Neural crest cell (in vitro differentiated cells): Measurements from ENCODE around the gene EZR. TPM values are rescaled to one million over a fixed set of nuclear protein-coding genes. Genes with fewer than 3 reads are reported as not detected.
A peak's percentile ranks its signal among the peaks of the same experiment; 100 is the strongest.
"Not testable (repeated sequence)": the region's sequence is repeated elsewhere in the genome, so short reads cannot be mapped to it uniquely, and the experiment has no call there.

Source experiments
- DNase-seq: peaks from one replicate; pipeline ENCODE4 v3.0.0; 2021; ENCODE audit warnings: low read depth, mixed read lengths, low spot score
- H3K27ac Mint-ChIP-seq: one replicate; pipeline ENCODE4 v1.8.0; 2021; ENCODE audit warnings: mild to moderate bottlenecking, mixed read lengths; ENCODE audit not compliant: unreplicated experiment
- H3K27me3 Mint-ChIP-seq: 2 replicates; pipeline ENCODE4 v1.8.0; 2021; ENCODE audit warnings: low read depth, mild to moderate bottlenecking, mixed read lengths
- H3K36me3 Mint-ChIP-seq: 2 replicates; pipeline ENCODE4 v1.8.0; 2021; ENCODE audit warnings: low read depth, mild to moderate bottlenecking, mixed read lengths
- H3K4me1 Mint-ChIP-seq: 2 replicates; pipeline ENCODE4 v1.8.0; 2021; ENCODE audit warnings: mixed read lengths
- H3K4me3 Mint-ChIP-seq: one replicate; pipeline ENCODE4 v1.8.0; 2021; ENCODE audit warnings: mild to moderate bottlenecking, mixed read lengths
- H3K9me3 Mint-ChIP-seq: 2 replicates; pipeline ENCODE4 v1.8.0; 2021; ENCODE audit warnings: mixed read lengths
- total RNA-seq: library from RNA; stranded (reverse); gene quantifications from 2 replicates; pipeline ENCODE4 v1.2.1, GENCODE V29; 2021
- TF ChIP-seq, protein P1 (sequence below): fragments of 200-600 bp; sonication (generic); conservative IDR thresholded peaks from 2 replicates; pipeline ENCODE4 v1.5.0; 2021; ENCODE audit warnings: antibody characterized with exemption, mild to moderate bottlenecking

The EZR gene
- total RNA-seq, 1 donor from 2014 or later = 88.2 TPM

DNA sequence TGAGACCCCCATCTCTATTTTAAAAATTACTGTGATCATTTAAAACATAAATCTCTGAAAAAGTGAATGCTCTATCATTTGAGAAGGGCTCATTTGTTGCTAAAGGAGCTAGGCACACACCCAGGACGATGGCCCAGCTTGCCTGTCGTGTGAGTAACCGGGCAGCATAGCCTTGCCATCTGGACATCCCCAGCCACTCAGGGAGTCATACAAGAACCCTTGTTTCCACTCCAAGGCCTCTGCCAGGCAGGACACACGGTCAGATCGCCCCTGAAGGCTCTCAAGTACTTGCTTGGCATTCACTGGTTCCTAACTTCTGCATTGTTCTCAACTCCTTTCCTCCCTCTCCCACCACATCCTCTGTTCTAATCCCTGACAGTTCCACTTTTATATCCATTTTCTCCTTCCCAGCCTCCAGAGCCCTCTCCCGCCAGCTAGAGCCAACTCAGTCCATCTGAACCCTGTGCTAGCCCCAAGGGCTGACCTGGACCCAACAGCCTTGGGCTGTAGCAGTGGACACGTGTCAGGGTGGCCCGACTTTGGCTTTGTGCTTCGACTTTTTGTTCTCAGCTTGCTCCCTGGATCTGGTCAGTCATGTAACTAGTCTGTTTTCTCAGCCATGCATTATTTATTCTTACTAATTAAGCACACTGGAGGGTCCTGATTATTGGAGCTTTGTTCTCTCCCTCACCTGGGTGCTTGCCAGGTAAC, 15.7 kb upstream of the EZR start:
- H3K27ac Mint-ChIP-seq = peak overlapping the region; percentile 32
- no peak for DNase-seq
- peaks cover 13% of the 10 kb centered on the region for H3K4me1 Mint-ChIP-seq
- H3K4me3 Mint-ChIP-seq = no peak overlapping the region
- TF ChIP-seq, protein P1, sequence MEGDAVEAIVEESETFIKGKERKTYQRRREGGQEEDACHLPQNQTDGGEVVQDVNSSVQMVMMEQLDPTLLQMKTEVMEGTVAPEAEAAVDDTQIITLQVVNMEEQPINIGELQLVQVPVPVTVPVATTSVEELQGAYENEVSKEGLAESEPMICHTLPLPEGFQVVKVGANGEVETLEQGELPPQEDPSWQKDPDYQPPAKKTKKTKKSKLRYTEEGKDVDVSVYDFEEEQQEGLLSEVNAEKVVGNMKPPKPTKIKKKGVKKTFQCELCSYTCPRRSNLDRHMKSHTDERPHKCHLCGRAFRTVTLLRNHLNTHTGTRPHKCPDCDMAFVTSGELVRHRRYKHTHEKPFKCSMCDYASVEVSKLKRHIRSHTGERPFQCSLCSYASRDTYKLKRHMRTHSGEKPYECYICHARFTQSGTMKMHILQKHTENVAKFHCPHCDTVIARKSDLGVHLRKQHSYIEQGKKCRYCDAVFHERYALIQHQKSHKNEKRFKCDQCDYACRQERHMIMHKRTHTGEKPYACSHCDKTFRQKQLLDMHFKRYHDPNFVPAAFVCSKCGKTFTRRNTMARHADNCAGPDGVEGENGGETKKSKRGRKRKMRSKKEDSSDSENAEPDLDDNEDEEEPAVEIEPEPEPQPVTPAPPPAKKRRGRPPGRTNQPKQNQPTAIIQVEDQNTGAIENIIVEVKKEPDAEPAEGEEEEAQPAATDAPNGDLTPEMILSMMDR = no peak
- no peaks in the 10 kb centered on the region for H3K9me3 Mint-ChIP-seq
- H3K36me3 Mint-ChIP-seq = no peaks in the 10 kb centered on the region
- H3K27me3 Mint-ChIP-seq = no peaks in the 10 kb centered on the region

DNA sequence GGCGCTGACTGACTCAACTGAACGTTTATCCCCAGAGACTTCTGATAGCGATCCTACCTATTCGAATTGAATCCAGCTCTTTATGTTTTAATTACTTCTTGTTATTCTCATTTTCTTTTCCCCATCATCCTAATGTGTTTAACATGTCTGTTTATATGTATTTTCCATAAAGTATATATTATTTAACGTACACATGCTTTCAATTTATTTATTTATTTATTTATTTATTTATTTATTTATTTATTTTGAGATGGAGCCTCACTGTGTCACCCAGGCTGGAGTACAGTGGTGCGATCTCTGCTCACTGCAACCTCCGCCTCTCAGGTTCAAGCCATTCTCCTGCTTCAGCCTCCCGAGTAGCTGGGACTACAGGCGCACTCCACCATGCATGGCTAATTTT, 13.6 kb upstream of the EZR start:
- H3K4me1 Mint-ChIP-seq, H3K27ac Mint-ChIP-seq, H3K4me3 Mint-ChIP-seq, H3K9me3 Mint-ChIP-seq, H3K27me3 Mint-ChIP-seq, DNase-seq, H3K36me3 Mint-ChIP-seq: not testable (repeated sequence)

DNA sequence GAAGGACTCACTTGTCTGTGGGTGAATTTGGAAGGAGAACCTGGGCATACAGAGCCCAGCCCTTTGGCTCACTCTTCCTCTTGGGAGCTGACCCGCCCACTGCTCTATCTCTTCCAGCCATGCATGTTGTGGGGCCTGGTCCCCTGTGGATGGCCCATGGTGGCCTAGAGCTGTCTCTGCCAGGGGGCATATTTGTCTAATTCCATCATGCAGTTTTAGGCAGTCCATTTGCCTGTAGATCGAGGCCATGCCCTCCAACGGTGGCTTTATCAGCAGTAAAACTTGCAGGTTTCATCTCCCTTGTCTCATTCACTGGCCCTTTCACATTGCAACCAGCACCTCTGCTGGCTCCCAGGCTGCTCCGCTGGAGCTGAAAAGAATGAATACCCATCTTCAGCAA, 12.9 kb upstream of the EZR start:
- H3K27me3 Mint-ChIP-seq = no peaks in the 10 kb centered on the region
- no peaks in the 10 kb centered on the region for H3K36me3 Mint-ChIP-seq
- H3K9me3 Mint-ChIP-seq = no peaks in the 10 kb centered on the region
- TF ChIP-seq, protein P1 = no peak
- DNase-seq = no peak
- H3K27ac Mint-ChIP-seq = peak overlapping the region; percentile 27
- H3K4me3 Mint-ChIP-seq = no peak overlapping the region
- H3K4me1 Mint-ChIP-seq = peaks cover 7% of the 10 kb centered on the region

DNA sequence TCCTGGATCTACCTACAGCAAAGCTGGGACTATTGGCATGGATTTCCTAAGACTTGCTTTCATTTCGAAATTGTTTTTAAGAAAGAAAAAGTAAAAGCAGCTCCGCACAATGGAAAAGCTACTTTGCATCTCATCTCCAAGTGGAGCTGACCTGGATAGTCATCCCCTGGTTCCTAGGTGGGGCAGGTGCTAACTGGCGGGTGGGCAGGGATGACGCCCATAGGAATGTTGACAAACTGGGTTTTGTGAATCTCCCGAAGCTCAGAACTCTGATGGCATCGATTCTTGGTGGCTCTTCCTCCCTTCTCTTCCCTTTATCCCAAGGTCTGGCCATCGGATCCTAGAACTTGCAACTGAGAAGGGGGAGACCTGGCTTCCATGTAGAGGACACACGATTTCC, 12.4 kb upstream of the EZR start:
- Mint-ChIP-seq H3K4me3 (no peak overlapping the region), H3K27me3 (no peaks in the 10 kb centered on the region), H3K4me1 (peaks cover 4% of the 10 kb centered on the region), H3K27ac (no peak overlapping the region), H3K36me3 (no peaks in the 10 kb centered on the region), H3K9me3 (no peaks in the 10 kb centered on the region)
- no peak for DNase-seq
- TF ChIP-seq, protein P1 = no peak

DNA sequence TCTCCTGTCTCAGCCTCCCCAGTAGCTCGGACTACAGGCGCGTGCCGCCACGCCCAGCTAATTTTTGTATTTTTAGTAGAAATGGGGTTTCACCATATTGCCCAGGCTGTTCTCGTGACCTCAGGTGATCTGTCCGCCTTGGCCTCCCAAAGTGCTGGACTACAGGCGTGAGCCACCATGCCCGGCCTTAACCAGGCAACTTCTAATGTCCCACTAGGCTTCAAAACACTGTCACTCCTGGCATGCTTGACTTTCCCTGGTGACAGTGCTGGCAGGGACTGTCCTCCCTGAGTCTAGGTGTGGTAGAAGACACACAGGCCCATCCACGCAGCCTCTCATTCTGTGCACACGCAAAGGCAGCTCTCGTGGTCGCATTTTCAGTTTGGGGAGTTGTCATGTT, 11.6 kb upstream of the EZR start:
- Mint-ChIP-seq H3K27me3 (peaks cover 3% of the 10 kb centered on the region), H3K9me3 (no peaks in the 10 kb centered on the region), H3K4me3 (no peak overlapping the region), H3K4me1 (peaks cover 3% of the 10 kb centered on the region), H3K27ac (no peak overlapping the region), H3K36me3 (no peaks in the 10 kb centered on the region)
- TF ChIP-seq, protein P1 = no peak
- no peak for DNase-seq

DNA sequence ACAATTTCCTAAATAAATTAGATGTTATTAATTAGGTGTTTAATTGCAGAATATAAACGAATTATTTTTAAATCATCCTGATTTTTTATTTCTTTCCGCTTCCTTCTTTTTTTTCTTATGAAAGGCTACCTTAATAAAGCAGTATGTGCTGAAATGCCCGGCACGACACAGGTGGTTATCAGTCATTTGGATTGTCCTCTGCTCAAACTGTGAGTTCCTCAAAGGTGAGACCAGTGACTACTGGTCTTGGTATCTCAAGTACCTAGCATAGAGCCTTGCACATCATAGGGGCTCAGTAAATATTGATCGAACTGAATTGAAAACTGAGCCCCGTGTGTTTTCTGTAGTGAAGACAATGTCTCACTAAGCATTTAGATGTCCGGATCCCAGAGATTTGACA, 9.6 kb upstream of the EZR start:
- no peak overlapping the region for H3K27ac Mint-ChIP-seq
- no peaks in the 10 kb centered on the region for H3K9me3 Mint-ChIP-seq
- no peak overlapping the region for H3K4me3 Mint-ChIP-seq
- H3K36me3 Mint-ChIP-seq = no peaks in the 10 kb centered on the region
- TF ChIP-seq, protein P1 = no peak
- H3K27me3 Mint-ChIP-seq = peaks cover 3% of the 10 kb centered on the region
- DNase-seq = no peak
- peaks cover 5% of the 10 kb centered on the region for H3K4me1 Mint-ChIP-seq
